NT2/D1 (cell line): ENCODE measurements around the gene DLL1.

ENCODE experiments used
- SUZ12 ChIP-seq: IDR thresholded peaks from 2 replicates; pipeline ENCODE4 v1.6.1; 2011; ENCODE audit not compliant: insufficient read length, insufficient read depth; ENCODE audit errors: extremely low read depth
- YY1 ChIP-seq: IDR thresholded peaks from 2 replicates; pipeline ENCODE4 v1.6.1; 2011; ENCODE audit not compliant: insufficient read length, insufficient read depth
- ZNF274 ChIP-seq: IDR thresholded peaks from 2 replicates; pipeline ENCODE4 v1.6.1; 2011; ENCODE audit warnings: mild to moderate bottlenecking, low read depth, low read length

DNA sequence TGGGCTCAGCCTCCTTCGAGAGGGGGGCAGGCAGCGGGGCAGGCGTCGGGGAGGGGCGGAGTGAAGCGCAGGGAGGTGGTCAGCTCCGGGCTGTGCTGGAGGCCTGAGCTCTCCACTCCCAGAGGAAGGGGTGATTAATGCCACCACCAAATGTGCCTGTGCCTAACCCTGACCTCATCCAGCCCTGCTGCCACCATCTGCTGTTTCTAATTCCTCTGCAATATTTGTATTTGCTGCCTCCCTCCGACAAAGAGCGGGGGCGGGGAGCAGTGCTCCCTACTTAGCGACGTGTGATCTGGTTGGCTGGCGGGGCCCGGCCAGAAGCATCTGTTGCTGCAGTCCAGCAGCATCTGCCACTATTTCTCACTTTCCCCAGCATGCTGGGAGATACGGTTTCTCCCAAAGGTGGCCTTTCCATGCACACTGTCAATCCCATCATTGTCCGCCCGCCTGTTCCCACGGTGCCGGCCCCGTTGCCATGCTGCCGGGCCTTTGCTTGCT lies 47.0 kb downstream of the DLL1 start:
- TF ChIP-seq ZNF274 (no peak), YY1 (no peak), SUZ12 (no peak)
